NCI-H2196 (cell line): ENCODE data around the gene ATP1A4.

Experiments used
- DNase-seq: peaks from one replicate; lab custom pipeline; 2025; ENCODE audit not compliant: unreplicated experiment; lab: John Stamatoyannopoulos, UW

ATP1A4 gene

GRCh38 chr1:160169553-160170399 lies 18.4 kb downstream of the ATP1A4 start:
- DNase-seq = no peak

GRCh38 chr1:160171354-160171753 lies 20.0 kb downstream of the ATP1A4 start:
- no peak for DNase-seq

DNA sequence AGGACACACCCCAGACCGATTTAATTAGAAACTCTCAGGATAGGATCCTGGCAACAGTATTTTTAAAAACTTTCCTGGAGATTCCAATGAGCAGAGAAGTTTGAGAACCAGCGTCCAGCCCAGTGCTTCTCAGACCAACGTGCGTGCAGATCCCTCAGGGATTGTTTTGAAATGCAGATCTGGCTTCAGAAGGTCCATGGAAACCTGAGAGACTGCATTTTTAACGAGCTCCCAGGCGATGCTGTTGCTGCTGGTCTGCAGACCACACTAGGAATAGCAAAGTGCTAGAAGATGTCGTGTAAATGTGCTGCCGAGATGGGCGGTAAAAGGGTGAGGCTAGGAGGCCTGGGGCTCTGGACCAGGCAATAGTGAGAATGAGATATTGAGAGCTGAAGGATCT lies 20.6 kb downstream of the ATP1A4 start:
- DNase-seq = no peak

DNA sequence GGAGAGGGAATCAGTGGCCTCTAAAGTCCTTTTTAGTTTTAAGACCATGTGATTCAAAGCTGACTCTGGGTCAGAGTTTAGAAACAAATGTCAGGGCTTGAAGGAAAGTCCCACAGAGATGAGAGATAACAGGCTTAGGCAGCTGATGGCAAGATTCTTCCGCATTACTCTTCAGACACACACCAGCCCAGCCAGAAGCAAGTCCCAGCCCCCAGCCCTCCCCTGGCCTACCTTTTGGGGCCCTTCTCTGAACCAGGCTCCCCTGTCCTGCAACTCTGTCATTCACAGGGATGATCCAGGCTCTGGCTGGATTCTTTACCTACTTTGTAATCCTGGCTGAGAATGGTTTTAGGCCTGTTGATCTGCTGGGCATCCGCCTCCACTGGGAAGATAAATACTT lies 25.8 kb downstream of the ATP1A4 start:
- DNase-seq = no peak

- no peak for DNase-seq
Measured at GRCh38 chr1:160177667-160178066, 26.3 kb downstream of the ATP1A4 start.

DNA sequence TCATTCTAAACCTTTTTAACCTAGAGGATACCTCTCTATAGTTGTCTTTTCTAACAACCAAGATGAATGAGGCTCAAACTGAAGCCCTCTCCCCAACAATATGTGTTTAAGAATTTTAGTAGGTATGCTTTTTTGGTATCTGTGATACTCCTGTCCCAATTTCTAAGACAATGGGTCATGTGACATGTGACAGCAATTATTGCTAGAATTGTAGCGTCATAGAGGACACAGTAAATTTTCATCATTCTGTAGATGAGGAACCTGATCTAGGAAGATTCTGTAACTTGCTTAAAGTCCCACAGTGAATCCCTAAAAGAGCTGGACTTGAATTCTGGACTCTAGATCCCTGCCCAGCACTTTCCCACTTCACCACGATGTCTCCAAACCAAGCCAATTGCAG lies 27.3 kb downstream of the ATP1A4 start:
- no peak for DNase-seq

DNA sequence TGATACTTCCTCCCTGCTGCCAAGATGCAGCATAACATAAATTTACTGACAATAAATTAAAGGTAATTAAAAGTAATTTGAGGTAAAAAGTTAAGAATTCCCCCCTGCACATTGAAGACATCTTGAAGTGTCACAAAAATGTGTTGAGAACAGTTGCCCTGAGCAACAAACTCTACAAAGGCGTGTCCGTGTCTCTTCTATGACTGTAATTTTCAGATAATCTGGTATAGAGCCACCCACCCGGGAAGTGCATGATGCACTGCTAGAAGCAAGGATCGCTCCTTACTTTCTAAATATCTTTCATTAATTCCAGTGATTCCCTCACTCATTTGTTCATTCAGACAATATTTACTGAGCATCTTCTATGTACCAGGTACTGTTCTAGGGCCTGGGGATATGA lies 27.9 kb downstream of the ATP1A4 start:
- DNase-seq = no peak

GRCh38 chr1:160186246-160186645 lies 34.8 kb downstream of the ATP1A4 start:
- no peak for DNase-seq

GRCh38 chr1:160186729-160187128 lies 35.3 kb downstream of the ATP1A4 start:
- no peak for DNase-seq

DNA sequence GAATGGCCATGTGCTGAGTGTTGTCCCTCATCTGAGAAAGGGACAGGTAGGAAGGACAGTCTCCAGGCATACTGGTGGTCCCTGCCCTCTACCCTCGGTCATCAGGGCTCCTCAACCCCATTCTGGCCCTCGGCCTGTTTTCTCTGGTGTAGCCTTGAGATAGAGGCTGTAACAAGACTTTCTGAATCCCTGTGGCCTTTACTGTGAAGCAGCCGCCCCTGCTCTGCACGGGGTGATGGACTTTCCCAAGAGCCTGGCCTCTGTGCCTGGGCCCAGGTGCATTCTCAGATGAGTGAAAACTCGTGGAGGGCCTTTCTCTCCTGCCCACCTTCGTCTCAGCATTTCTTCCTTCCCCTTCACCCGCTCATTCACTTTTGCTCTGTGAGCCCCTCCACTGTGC lies 36.0 kb downstream of the ATP1A4 start:
- no peak for DNase-seq

DNA sequence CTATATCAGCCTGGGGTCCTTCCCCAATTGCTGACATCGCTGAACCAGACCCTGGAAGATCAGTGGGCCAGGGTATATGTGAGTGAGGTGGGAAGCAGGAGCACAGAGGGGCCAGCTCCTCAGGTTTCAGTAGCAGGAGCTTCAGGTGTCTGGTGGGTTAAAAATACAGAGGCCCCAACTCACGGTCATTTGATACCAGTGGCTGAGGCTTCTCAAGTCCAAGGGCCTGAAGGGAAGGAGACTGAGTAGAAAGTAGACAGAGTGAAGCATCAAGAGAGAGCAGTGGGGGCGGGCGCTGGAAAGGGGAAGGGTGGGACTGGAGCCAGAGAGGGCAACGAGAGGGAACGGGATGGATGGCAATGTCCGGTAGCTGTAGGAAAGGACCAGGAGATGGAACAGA lies 36.9 kb downstream of the ATP1A4 start:
- DNase-seq = no peak

GRCh38 chr1:160189649-160190625 lies 38.5 kb downstream of the ATP1A4 start, which contains the start of gene CASQ1:
CASQ1 (plus strand) TSS chr1:160190575; CDS start chr1:160190752, 177 bp downstream.
- no peak for DNase-seq

DNA sequence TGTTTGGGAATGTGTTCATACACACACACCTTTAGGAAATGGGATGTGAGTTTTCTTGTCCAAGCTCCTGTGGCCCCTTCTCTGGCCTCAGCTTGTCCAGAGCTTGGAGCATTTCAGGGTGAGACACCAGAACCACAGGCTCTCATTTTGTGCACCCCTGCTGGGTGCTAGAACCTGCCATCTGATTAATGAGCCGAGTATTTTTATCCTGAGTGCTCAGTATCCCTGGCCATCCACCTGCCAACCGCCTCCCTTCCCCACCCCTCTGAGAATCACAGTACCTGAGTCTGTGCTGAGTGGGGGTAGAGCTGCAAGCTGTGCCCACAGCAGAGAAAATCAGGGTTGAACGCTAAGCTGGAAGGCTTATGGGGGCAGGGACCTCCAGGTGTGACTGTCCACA lies 40.4 kb downstream of the ATP1A4 start:
- no peak for DNase-seq

- no peak for DNase-seq
Measured at GRCh38 chr1:160192234-160192633, 40.8 kb downstream of the ATP1A4 start.

DNA sequence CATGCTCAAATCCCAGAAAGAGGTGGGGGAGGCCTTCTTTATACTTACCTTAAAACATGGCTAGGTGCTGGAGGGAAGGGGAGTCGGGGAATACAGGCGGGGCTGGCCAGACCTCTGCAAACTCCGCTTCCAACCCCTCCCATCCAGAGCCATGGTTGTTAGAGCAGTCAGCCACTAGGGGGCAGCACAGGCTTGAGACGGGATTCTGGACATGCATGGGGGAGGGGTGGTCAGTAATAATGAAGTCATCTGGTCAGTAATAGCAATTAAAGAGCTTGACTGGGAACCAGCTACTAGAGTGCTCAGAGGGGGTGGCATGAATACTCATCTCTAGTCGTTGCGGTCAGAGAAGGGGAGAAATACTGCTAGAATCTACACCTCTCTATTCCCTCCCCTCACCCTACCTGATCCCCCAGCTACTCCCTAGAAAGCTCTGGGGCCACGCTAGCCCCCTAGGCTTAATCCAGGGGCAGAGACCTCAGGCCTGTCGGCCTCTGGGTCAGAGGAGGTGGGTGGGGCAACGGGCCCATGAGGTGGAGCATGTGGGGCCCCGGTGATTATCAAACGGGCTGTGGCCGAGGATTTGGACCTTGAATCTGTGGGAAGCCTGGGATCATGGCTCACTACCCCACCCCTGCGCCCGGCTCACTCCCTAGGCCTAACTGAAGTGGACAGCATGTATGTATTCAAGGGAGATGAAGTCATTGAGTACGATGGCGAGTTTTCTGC lies 41.9 kb downstream of the ATP1A4 start:
- peak; percentile 90 for DNase-seq

DNA sequence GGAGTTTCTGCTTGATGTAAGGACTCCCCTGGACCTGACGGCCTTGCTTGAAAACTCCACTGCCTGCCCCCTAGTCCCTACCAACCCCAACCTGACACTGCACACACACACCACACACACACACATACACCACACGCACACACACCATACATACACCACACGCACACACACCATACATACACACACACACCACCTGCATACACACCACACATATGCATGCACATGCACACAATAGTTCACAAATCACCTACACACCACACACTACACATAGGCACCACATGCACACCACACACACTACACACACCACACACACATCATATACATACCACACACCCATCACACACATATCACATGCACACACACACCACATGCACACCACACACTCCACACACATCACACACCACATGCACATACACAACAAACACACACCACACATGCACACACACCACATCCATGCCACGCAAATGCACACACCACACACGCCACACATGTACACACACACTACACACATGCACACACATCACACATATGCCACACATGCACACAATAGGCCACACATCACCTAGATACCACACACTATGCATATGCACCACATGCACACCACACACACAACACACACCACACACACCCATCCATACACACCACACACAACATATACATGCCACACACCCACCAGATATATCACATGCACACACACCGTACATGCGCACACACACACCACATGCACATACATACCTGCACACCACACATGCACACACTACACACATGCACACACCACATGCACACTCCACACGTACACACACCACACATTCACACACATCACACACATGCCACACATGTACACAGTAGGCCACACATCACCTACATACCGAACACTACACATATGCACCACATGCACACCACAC lies 42.7 kb downstream of the ATP1A4 start:
- no peak for DNase-seq

- DNase-seq = no peak
Measured at GRCh38 chr1:160194737-160195059, 43.3 kb downstream of the ATP1A4 start.

DNA sequence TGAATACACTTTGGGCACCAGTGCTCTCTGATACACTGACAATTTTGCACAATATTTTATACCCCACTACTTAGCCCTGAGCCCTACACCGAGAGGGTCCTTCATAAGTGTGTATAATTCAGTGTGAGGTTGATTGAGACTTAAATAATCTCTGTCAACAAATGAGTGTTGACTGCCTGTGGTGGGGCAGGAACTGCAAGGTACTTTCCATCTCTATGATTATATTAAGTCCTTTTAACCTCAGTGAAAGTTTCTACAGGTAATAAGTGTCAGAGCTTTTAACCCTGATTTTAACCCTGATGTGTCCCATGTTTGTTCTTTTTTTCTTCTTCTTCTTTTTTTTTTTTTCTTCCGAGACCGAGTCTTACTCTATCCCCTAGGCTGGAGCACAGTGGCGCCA lies 44.7 kb downstream of the ATP1A4 start:
- DNase-seq = no peak

GRCh38 chr1:160197231-160197630 lies 45.8 kb downstream of the ATP1A4 start:
- no peak for DNase-seq

GRCh38 chr1:160200786-160201185 lies 49.4 kb downstream of the ATP1A4 start:
- DNase-seq = no peak
